ENCODE results near the gene MRPS2.

DNA sequence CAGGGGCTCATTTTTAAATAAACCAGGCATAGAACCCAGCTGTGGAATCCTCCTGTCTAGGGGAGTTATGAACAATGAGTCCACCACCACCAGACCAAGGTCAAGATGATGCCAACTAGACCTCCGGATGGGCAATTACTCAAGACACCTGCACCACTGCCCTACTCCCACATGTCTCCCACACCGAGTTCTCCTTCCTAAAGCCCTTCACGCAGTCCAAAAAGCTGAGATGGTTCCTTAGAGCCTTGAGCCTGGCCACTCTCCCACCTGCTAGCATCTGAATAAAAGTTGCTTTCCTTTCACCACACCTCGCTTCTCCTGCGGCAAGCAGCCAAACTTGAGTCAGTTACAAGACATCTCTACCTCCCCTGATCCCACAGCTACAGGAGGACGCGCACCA, 36.3 kb upstream of the MRPS2 start:
- TF ChIP-seq, protein P1, sequence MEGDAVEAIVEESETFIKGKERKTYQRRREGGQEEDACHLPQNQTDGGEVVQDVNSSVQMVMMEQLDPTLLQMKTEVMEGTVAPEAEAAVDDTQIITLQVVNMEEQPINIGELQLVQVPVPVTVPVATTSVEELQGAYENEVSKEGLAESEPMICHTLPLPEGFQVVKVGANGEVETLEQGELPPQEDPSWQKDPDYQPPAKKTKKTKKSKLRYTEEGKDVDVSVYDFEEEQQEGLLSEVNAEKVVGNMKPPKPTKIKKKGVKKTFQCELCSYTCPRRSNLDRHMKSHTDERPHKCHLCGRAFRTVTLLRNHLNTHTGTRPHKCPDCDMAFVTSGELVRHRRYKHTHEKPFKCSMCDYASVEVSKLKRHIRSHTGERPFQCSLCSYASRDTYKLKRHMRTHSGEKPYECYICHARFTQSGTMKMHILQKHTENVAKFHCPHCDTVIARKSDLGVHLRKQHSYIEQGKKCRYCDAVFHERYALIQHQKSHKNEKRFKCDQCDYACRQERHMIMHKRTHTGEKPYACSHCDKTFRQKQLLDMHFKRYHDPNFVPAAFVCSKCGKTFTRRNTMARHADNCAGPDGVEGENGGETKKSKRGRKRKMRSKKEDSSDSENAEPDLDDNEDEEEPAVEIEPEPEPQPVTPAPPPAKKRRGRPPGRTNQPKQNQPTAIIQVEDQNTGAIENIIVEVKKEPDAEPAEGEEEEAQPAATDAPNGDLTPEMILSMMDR (IDR thresholded peaks at IDR 0.05) = no peak
- no peak for TF ChIP-seq EP300 (IDR thresholded peaks at IDR 0.05)

Measured in sigmoid colon (tissue), 4 donors.